Bone marrow (tissue), 2 donors: ENCODE data around the gene MARK2.
"Not testable (repeated sequence)": the region's sequence is repeated elsewhere in the genome, so short reads cannot be mapped to it uniquely, and the experiment has no call there.

Experiments
- DNase-seq, 2 donors: peaks; one replicate each; lab custom pipeline; 2025; lab: John Stamatoyannopoulos, UW

MARK2 gene

GRCh38 chr11:63838678-63839507 is at the start of gene MARK2:
Gene MARK2, plus strand, starts transcription at chr11:63839110. Its CDS starts 397 bp downstream, at chr11:63839507.
- DNase-seq, result peak; percentile 95 to 97

- DNase-seq, result no peak
These were observed 47.3 kb upstream of the MARK2 start for GRCh38 chr11:63791495-63792167.

DNA sequence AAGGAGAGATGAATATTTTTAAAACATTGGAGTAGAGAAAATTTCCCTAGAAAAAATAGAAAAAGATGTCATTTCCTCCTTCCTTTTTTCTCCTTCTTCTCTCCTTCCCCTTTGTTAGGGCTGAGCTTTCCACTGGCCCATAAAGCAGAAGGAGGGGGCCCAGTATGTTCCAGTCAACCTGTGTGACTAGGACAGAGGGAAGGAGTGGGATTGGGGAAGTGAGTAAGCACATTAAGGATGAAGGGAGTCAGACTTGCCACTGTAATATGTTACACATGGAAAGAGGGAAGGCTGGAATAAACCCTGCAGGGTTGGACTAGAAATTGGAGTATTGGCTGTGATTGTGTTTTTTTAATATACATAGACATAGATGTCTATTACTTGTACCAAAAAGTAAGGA is 45.7 kb upstream of the MARK2 start:
- no peak for DNase-seq

DNA sequence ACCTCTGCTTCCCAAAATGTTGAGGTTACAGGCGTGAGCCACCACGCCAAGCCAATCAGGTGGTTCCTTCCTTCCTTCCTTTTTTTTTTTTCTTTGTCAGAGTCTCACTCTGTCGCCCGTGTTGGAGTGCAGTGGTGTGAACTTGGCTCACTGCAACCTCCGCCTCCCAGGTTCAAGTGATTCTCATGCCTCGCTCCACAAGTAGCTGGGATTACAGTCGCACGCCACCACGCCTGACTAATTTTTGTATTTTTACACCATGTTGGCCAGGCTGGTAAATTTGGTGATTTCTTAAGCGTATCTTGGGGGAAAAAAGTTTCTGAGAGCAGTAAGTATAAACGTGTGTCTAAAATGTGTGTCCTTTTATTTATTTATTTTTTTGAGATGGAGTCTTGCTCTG is 43.8 kb upstream of the MARK2 start:
- DNase-seq, result no peak

DNA sequence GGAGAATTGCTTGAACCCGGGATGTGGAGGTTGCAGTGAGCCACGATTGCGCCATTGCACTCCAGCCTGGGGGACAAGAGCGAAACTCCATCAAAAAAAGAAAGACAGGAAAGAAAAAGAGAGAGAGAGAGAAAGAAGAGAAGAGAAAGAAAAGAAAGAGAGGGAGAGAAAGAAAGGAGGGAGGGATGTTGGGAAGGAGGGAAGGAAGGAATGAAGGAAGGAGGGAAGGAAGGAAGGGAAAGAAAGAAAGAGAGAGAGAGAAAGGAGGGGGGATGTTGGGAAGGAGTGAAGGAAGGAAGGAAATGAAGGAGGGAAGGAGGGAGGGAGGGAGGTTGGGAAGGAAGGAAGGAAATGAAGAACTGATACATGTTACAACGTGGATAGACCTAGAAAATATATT is 38.0 kb upstream of the MARK2 start:
- no peak for DNase-seq

- no peak for DNase-seq
These were observed 36.1 kb upstream of the MARK2 start for GRCh38 chr11:63802637-63803414.

DNA sequence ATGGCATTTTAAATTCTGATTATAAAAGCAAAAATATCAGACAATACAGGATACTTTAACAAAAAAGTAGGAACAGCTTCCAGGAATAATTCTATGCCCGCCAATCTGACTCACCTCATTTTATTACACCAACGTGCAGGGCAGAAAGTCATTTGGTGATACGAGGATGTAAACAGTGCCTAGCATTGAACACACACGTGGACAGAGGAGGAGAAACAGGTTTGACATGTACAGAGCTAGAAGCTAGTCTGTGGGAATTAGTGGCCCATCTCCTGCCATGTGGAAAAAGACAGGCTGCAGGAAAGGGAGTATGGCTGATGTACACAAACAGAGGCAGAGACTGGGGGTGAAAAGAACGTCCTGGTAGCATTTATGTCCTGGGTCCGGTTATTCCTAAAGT is 34.7 kb upstream of the MARK2 start:
- DNase-seq, result no peak

- DNase-seq, result no peak
These were observed 33.0 kb upstream of the MARK2 start for GRCh38 chr11:63805844-63806415.

DNA sequence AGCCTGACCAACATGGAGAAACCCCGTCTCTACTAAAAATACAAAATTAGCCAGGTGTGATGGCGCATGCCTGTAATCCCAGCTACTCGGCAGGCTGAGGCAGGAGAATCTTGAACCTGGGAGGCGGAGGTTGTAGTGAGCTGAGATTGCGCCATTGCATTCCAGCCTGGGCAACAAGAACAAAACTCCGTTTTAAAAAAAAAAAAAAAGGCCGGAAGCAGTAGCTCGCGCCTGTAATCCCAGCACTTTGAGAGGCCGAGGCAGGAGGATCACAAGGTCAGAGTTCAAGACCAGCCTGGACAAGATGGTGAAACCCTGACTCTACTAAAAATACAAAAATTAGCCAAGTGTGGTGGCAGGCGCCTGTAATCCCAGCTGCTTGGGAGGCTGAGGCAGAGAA is 28.5 kb upstream of the MARK2 start:
- DNase-seq, result not testable (repeated sequence)

- no peak for DNase-seq
These were observed 27.4 kb upstream of the MARK2 start for GRCh38 chr11:63811522-63811921.

- DNase-seq, result peak in 1 of 2 donors; percentile 47
These were observed 25.8 kb upstream of the MARK2 start, which contains the start of gene SPINDOC for GRCh38 chr11:63813035-63813562. Gene SPINDOC, plus strand, starts transcription at chr11:63813456. Its CDS starts 231 bp downstream, at chr11:63813687.

- DNase-seq, result peak; percentile 9 to 47
These were observed 25.1 kb upstream of the MARK2 start for GRCh38 chr11:63813563-63814382.

DNA sequence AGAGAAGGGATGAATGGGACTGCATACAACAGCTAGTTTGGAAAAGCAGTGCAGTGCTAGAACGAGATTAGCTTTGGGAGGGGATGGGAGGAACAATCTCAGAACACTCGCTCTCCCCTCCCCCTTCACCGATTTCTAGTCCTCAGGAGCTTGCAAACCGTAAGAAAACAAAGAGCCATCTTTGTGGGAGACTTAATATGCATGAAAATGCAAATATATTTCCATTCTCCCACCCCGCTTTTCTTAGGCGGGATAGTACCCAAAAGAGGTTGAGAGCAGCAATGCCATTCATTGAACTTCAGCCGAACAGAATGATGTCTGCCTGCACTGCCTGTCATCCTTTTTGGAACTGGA is 24.6 kb upstream of the MARK2 start:
- DNase-seq, result no peak

- no peak for DNase-seq
These were observed 22.7 kb upstream of the MARK2 start for GRCh38 chr11:63816166-63816565.

DNA sequence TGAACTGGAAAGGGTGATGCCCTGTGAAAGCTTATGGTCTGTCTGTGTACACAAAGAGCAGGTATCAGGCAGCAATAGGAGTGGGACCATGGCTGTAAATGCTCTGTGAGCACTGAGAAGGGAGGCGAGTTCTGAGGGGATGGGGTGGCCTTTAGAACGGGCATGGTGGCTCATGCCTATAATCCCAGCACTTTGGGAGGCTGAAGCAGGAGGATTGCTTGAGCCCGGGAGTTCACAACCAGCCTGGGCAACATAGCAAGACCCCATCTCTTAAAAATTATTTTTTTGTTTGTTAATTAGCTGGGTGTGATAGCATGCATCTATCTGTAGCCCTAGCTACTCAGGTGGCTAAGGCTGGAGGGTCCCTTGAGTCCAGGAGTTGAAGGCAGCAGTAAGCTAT is 22.2 kb upstream of the MARK2 start:
- no peak for DNase-seq

DNA sequence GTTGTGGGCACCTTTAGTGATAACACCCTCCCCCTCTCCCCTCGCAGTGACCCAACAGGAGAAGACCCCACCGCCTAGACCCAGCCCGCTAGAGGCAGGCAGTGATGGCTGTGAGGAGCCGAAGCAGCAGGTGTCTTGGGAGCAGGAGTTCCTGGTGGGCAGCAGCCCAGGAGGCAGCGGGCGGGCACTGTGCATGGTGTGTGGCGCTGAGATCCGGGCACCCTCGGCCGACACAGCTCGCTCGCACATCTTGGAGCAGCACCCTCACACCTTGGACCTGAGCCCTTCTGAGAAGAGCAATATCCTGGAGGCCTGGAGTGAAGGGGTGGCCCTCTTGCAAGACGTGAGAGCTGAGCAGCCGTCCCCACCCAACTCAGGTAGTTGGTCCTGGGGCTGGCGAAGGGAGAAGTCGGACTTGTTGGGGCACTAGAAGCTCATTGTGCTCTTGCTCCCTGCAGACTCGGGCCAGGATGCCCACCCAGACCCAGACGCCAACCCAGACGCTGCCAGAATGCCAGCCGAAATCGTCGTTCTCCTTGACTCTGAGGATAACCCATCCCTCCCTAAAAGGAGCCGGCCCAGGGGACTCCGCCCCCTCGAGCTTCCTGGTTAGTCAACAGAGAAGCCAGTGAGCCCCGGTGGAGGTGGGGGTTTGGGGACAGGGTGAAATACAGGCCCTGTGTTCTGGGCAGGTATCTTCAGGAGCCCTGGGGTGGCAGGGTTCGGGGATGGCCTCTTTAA is 21.0 kb upstream of the MARK2 start:
- no peak for DNase-seq

- DNase-seq, result no peak
These were observed 20.3 kb upstream of the MARK2 start for GRCh38 chr11:63818609-63819008.

- DNase-seq, result no peak
These were observed 17.5 kb upstream of the MARK2 start for GRCh38 chr11:63821411-63821810.

DNA sequence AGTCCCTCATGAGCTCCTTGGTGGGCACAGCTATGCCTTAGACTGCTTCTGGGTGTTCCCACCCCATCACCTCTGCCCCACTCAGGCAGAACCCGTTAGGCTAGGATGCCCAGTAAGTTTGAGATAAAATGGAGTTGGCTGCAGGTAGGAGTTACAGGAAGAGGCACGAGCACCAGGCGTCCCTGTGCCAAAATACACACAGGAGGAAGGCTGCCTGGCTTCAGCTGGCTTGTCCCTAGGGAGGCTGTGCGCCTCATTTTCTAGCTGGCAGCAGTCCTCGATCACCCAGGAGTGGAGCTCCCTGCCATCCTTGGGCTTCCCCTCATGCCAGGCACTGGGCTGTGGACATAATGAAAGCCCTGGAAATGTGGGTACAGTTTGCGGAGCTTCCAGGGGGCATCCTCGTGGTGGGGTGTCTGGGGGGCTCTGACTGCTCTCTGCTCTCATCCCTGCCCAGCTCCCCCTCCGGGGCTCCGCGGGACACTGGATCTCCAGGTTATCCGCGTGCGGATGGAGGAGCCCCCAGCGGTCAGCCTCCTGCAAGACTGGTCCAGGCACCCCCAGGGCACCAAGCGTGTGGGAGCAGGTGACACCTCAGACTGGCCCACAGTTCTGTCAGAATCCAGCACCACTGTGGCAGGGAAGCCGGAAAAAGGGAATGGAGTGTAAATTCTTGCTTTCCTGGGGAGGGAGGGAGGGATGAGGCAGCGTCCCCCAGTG is 12.3 kb upstream of the MARK2 start:
- DNase-seq, result no peak
